WTC11 (cell line): Measurements from ENCODE around the gene PLEKHM3. TPM values are rescaled to one million over a fixed set of nuclear protein-coding genes. Genes with fewer than 3 reads are reported as not detected.

Experiments
- ATAC-seq: fragments of 200-7000 bp; cut with Tn5 transposase; 2 replicates; pipeline ENCODE4 v1.10.0; 2021; ENCODE audit warnings: mild to moderate bottlenecking, moderate library complexity
- CTCF ChIA-PET: fragments of 300-600 bp; sonication (Branson Sonifier 250); formaldehyde crosslinking; loops from one replicate; lab custom pipeline; 2021; ENCODE audit warnings: antibody characterized with exemption; lab: Charles Lee
- POLR2A ChIA-PET: fragments of 350-600 bp; sonication (Branson Sonifier 250); formaldehyde crosslinking; loops from one replicate; lab custom pipeline; 2021; ENCODE audit warnings: antibody characterized with exemption; lab: Charles Lee
- DNase-seq: peaks from one replicate; pipeline ENCODE4 v3.0.0; 2021; ENCODE audit warnings: low spot score
- H3K27ac Mint-ChIP-seq: 2 replicates; pipeline ENCODE4 v1.8.0; 2021; ENCODE audit warnings: mixed read lengths
- H3K27me3 Mint-ChIP-seq: 2 replicates; pipeline ENCODE4 v1.8.0; 2021; ENCODE audit warnings: low read depth, mild to moderate bottlenecking, moderate library complexity, mixed read lengths
- H3K36me3 Mint-ChIP-seq: 2 replicates; pipeline ENCODE4 v1.8.0; 2021; ENCODE audit warnings: mixed read lengths
- H3K4me1 Mint-ChIP-seq: 2 replicates; pipeline ENCODE4 v1.8.0; 2022; ENCODE audit warnings: mixed read lengths
- H3K4me3 Mint-ChIP-seq: 2 replicates; pipeline ENCODE4 v1.8.0; 2021; ENCODE audit warnings: mild to moderate bottlenecking, moderate library complexity, mixed read lengths
- H3K9me3 Mint-ChIP-seq: 2 replicates; pipeline ENCODE4 v1.8.0; 2021; ENCODE audit warnings: mixed read lengths
- CBFB ChIP-seq: sonication (generic); formaldehyde crosslinking; IDR thresholded peaks from 2 replicates; pipeline ENCODE4 v1.8.1; 2022; ENCODE audit warnings: mild to moderate bottlenecking, low read depth, missing genetic modification reagents
- CTCF ChIP-seq: fragments of 200-600 bp; IDR thresholded peaks from 2 replicates; pipeline ENCODE4 v1.8.0; 2022; ENCODE audit warnings: antibody characterized with exemption
- E2F4 ChIP-seq: sonication (generic); formaldehyde crosslinking; IDR thresholded peaks from 2 replicates; pipeline ENCODE4 v1.8.1; 2022; ENCODE audit warnings: low read depth, mild to moderate bottlenecking, moderate library complexity, missing genetic modification reagents, borderline replicate concordance
- FOXK1 ChIP-seq: sonication (generic); formaldehyde crosslinking; IDR thresholded peaks from 2 replicates; pipeline ENCODE4 v1.8.0; 2022; ENCODE audit warnings: mild to moderate bottlenecking, moderate library complexity, missing genetic modification reagents
- GABPB1 ChIP-seq: sonication (generic); formaldehyde crosslinking; IDR thresholded peaks from 2 replicates; pipeline ENCODE4 v1.8.1; 2023; ENCODE audit warnings: mild to moderate bottlenecking, missing genetic modification reagents
- JAZF1 ChIP-seq: fragments of 250-450 bp; sonication (Bioruptor Pico); IDR thresholded peaks from 2 replicates; pipeline ENCODE4 v1.9.0; 2021; ENCODE audit warnings: moderate library complexity, mild to moderate bottlenecking, inconsistent platforms
- JUN ChIP-seq: sonication (generic); formaldehyde crosslinking; IDR thresholded peaks from 2 replicates; pipeline ENCODE4 v1.8.0; 2023; ENCODE audit warnings: mild to moderate bottlenecking, missing genetic modification reagents
- MYBL2 ChIP-seq: sonication (generic); formaldehyde crosslinking; IDR thresholded peaks from 2 replicates; pipeline ENCODE4 v1.8.1; 2023; ENCODE audit warnings: mild to moderate bottlenecking, moderate library complexity, missing genetic modification reagents
- RELA ChIP-seq: sonication (generic); formaldehyde crosslinking; IDR thresholded peaks from 2 replicates; pipeline ENCODE4 v1.8.1; 2022; ENCODE audit warnings: missing genetic modification reagents, mild to moderate bottlenecking, borderline replicate concordance
- SP1 ChIP-seq: sonication (generic); formaldehyde crosslinking; conservative IDR thresholded peaks from 2 replicates; pipeline ENCODE4 v1.8.1; 2022; ENCODE audit warnings: missing genetic modification reagents
- TCF7 ChIP-seq: sonication (generic); formaldehyde crosslinking; IDR thresholded peaks from 2 replicates; pipeline ENCODE4 v1.8.0; 2022; ENCODE audit warnings: mild to moderate bottlenecking, low read depth, missing genetic modification reagents, moderate library complexity
- TEAD1 ChIP-seq: sonication (generic); formaldehyde crosslinking; IDR thresholded peaks from 2 replicates; pipeline ENCODE4 v1.8.0; 2022; ENCODE audit warnings: mild to moderate bottlenecking, missing genetic modification reagents
- TP53 ChIP-seq: sonication (generic); formaldehyde crosslinking; IDR thresholded peaks from 2 replicates; pipeline ENCODE4 v1.8.1; 2023; ENCODE audit warnings: mild to moderate bottlenecking, missing genetic modification reagents
- USF1 ChIP-seq: sonication (generic); formaldehyde crosslinking; IDR thresholded peaks from 2 replicates; pipeline ENCODE4 v1.8.0; 2022; ENCODE audit warnings: mild to moderate bottlenecking, missing genetic modification reagents
- ZNF121 ChIP-seq: sonication (generic); formaldehyde crosslinking; IDR thresholded peaks from 2 replicates; pipeline ENCODE4 v1.8.0; 2023; ENCODE audit warnings: missing genetic modification reagents
- ZNF263 ChIP-seq: sonication (generic); formaldehyde crosslinking; IDR thresholded peaks from 2 replicates; pipeline ENCODE4 v1.8.1; 2022; ENCODE audit warnings: low read depth, mild to moderate bottlenecking, moderate library complexity, missing genetic modification reagents
- ZNF532 ChIP-seq: fragments of 250-450 bp; sonication (Bioruptor Pico); IDR thresholded peaks from 2 replicates; pipeline ENCODE4 v1.9.0; 2021; ENCODE audit warnings: mild to moderate bottlenecking, borderline replicate concordance
- total RNA-seq: library from RNA; stranded (reverse); gene quantifications from 3 replicates; pipeline ENCODE4 v1.2.3, GENCODE V29; 2021
- TF ChIP-seq, protein P1 (sequence below): sonication (generic); formaldehyde crosslinking; IDR thresholded peaks from 2 replicates; pipeline ENCODE4 v1.8.0; 2023; ENCODE audit warnings: missing genetic modification reagents
- TF ChIP-seq, protein P2 (sequence below): sonication (generic); formaldehyde crosslinking; IDR thresholded peaks from 2 replicates; pipeline ENCODE4 v1.8.1; 2023; ENCODE audit warnings: mild to moderate bottlenecking, missing genetic modification reagents, moderate library complexity
- TF ChIP-seq, protein P3 (sequence below): fragments of 250-450 bp; sonication (Bioruptor Pico); IDR thresholded peaks from 2 replicates; pipeline ENCODE4 v1.9.0; 2021; ENCODE audit warnings: mild to moderate bottlenecking
- TF ChIP-seq, protein P4 (sequence below): sonication (generic); formaldehyde crosslinking; IDR thresholded peaks from 2 replicates; pipeline ENCODE4 v1.8.0; 2023; ENCODE audit warnings: mild to moderate bottlenecking, missing genetic modification reagents

Gene PLEKHM3
- total RNA-seq, 1 experiment from 2014 or later, result 5.8 TPM

GRCh38 chr2:208062961-208063360 is 37.6 kb upstream of the PLEKHM3 start:
- peaks cover 7% of the 10 kb centered on the region for H3K9me3 Mint-ChIP-seq
- no peaks in the 10 kb centered on the region; the same call in 1 of the 2 replicates for H3K27me3 Mint-ChIP-seq
- POLR2A ChIA-PET, result no interaction called here
- no peak for ATAC-seq
- no peak overlapping the region for H3K27ac Mint-ChIP-seq
- no peak for DNase-seq
- H3K4me3 Mint-ChIP-seq, result no peak overlapping the region
- no peaks in the 10 kb centered on the region for H3K4me1 Mint-ChIP-seq
- no peaks in the 10 kb centered on the region for H3K36me3 Mint-ChIP-seq
- CTCF ChIA-PET, result interaction anchor here (1.7 kb wide), 1 partner anchor 23 kb away, joined by 6 read pairs; no protein-coding TSS in a partner anchor
- TF ChIP-seq ZNF121 (CRISPR knock-in tag) (no peak), TEAD1 (CRISPR knock-in tag) (no peak), MYBL2 (CRISPR knock-in tag) (no peak), TCF7 (CRISPR knock-in tag) (no peak)
- TF ChIP-seq, protein P1, sequence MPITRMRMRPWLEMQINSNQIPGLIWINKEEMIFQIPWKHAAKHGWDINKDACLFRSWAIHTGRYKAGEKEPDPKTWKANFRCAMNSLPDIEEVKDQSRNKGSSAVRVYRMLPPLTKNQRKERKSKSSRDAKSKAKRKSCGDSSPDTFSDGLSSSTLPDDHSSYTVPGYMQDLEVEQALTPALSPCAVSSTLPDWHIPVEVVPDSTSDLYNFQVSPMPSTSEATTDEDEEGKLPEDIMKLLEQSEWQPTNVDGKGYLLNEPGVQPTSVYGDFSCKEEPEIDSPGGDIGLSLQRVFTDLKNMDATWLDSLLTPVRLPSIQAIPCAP (CRISPR knock-in tag), result no peak
- TF ChIP-seq, protein P2, sequence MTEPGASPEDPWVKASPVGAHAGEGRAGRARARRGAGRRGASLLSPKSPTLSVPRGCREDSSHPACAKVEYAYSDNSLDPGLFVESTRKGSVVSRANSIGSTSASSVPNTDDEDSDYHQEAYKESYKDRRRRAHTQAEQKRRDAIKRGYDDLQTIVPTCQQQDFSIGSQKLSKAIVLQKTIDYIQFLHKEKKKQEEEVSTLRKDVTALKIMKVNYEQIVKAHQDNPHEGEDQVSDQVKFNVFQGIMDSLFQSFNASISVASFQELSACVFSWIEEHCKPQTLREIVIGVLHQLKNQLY, result no peak

DNA sequence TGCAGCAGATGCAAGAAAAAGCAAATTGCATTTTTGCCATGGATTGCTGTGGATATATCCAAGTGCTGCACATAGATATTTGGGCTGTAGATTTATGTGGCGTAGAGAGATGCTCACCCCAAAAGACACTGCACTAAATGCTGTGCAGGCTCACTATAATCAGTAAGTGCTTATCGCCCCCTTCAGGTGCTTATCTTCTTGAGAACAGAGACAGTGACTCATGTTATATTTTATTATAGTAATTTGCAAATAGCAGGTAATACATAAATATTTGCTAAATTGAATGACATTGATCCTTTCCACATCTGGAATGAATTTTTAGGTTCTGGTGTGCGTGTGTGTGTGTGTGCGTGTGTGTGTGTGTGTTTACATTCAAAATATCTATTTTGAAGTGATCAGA is 36.8 kb upstream of the PLEKHM3 start:
- no peak for DNase-seq
- Mint-ChIP-seq H3K4me3 (no peak overlapping the region), H3K4me1 (no peaks in the 10 kb centered on the region), H3K27me3 (no peaks in the 10 kb centered on the region; the same call in 1 of the 2 replicates), H3K27ac (no peak overlapping the region), H3K36me3 (no peaks in the 10 kb centered on the region), H3K9me3 (peaks cover 7% of the 10 kb centered on the region)
- POLR2A ChIA-PET, result no interaction called here
- CTCF ChIA-PET, result no interaction called here
- ATAC-seq, result peak; percentile 84
- TF ChIP-seq, protein P3, sequence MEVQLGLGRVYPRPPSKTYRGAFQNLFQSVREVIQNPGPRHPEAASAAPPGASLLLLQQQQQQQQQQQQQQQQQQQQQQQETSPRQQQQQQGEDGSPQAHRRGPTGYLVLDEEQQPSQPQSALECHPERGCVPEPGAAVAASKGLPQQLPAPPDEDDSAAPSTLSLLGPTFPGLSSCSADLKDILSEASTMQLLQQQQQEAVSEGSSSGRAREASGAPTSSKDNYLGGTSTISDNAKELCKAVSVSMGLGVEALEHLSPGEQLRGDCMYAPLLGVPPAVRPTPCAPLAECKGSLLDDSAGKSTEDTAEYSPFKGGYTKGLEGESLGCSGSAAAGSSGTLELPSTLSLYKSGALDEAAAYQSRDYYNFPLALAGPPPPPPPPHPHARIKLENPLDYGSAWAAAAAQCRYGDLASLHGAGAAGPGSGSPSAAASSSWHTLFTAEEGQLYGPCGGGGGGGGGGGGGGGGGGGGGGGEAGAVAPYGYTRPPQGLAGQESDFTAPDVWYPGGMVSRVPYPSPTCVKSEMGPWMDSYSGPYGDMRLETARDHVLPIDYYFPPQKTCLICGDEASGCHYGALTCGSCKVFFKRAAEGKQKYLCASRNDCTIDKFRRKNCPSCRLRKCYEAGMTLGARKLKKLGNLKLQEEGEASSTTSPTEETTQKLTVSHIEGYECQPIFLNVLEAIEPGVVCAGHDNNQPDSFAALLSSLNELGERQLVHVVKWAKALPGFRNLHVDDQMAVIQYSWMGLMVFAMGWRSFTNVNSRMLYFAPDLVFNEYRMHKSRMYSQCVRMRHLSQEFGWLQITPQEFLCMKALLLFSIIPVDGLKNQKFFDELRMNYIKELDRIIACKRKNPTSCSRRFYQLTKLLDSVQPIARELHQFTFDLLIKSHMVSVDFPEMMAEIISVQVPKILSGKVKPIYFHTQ, result no peak
- TF ChIP-seq E2F4 (no peak), ZNF532 (no peak), TP53 (no peak), JAZF1 (CRISPR knock-in tag) (no peak), USF1 (CRISPR knock-in tag) (no peak), SP1 (no peak), GABPB1 (CRISPR knock-in tag) (no peak), JUN (CRISPR knock-in tag) (no peak), CBFB (CRISPR knock-in tag) (no peak), ZNF263 (no peak), CTCF (no peak; the same call in 1 of the 2 replicates), FOXK1 (CRISPR knock-in tag) (no peak), RELA (CRISPR knock-in tag) (no peak)
- TF ChIP-seq, protein P4, sequence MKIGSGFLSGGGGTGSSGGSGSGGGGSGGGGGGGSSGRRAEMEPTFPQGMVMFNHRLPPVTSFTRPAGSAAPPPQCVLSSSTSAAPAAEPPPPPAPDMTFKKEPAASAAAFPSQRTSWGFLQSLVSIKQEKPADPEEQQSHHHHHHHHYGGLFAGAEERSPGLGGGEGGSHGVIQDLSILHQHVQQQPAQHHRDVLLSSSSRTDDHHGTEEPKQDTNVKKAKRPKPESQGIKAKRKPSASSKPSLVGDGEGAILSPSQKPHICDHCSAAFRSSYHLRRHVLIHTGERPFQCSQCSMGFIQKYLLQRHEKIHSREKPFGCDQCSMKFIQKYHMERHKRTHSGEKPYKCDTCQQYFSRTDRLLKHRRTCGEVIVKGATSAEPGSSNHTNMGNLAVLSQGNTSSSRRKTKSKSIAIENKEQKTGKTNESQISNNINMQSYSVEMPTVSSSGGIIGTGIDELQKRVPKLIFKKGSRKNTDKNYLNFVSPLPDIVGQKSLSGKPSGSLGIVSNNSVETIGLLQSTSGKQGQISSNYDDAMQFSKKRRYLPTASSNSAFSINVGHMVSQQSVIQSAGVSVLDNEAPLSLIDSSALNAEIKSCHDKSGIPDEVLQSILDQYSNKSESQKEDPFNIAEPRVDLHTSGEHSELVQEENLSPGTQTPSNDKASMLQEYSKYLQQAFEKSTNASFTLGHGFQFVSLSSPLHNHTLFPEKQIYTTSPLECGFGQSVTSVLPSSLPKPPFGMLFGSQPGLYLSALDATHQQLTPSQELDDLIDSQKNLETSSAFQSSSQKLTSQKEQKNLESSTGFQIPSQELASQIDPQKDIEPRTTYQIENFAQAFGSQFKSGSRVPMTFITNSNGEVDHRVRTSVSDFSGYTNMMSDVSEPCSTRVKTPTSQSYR (CRISPR knock-in tag), result no peak
